Lower leg skin (tissue), 3 donors: ENCODE measurements around the gene SAMD8.

ENCODE experiments used
- POLR2A ChIP-seq, 2 donors: fragments of 450-650 bp; IDR thresholded peaks; one replicate each; pipeline ENCODE4 v1.6.1; 2016 to 2017; ENCODE audit warnings: antibody characterized with exemption in 2 of 2, mild to moderate bottlenecking in 1 of 2, moderate library complexity in 1 of 2
- TF ChIP-seq, protein P1 (sequence below), 3 donors: fragments of 450-650 bp; IDR thresholded peaks; one replicate each; pipeline ENCODE4 v1.5.1; 2016; ENCODE audit warnings: antibody characterized with exemption in 3 of 3, mild to moderate bottlenecking in 3 of 3, moderate library complexity in 2 of 3

DNA sequence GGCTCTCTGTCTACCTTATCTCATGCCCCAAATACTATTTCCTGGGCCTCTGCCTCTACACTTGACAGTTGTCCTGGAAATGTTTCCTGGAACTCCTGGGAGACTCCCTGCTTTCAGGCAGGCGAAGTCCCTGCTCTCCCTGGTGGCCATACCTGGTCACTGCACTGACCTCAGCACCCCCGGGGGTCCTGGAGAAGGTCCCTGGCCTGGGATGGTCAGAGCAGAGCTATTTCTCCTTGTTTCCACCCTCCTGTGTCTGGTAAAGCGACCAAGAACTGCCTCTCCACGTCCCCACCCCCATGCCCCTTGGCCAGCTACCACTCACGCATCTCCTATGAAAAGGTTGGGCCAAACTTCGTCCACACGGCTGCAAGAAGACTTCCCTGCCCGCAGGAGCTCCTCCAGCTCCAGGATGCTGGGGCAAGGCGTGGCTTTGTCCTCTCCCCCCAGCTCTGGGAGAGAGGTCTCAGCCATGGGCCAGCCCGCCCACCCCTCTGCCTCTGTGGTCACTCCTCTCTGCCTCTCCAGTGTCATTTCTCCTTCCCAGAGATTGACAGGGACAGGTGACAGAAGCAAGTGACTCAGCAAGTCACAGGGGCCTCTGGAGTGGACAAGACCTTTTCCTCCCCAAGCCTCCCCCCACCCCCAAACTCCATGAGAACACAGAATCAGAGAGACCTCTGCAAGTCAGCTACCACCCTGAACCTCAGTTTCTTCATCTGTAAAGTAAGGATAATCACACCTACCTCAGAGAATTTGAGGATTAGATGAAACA is 2.6 kb upstream of the SAMD8 start:
- TF ChIP-seq, protein P1, sequence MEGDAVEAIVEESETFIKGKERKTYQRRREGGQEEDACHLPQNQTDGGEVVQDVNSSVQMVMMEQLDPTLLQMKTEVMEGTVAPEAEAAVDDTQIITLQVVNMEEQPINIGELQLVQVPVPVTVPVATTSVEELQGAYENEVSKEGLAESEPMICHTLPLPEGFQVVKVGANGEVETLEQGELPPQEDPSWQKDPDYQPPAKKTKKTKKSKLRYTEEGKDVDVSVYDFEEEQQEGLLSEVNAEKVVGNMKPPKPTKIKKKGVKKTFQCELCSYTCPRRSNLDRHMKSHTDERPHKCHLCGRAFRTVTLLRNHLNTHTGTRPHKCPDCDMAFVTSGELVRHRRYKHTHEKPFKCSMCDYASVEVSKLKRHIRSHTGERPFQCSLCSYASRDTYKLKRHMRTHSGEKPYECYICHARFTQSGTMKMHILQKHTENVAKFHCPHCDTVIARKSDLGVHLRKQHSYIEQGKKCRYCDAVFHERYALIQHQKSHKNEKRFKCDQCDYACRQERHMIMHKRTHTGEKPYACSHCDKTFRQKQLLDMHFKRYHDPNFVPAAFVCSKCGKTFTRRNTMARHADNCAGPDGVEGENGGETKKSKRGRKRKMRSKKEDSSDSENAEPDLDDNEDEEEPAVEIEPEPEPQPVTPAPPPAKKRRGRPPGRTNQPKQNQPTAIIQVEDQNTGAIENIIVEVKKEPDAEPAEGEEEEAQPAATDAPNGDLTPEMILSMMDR (IDR thresholded peaks at IDR 0.05) = no peak
- no peak for TF ChIP-seq POLR2A (IDR thresholded peaks at IDR 0.05)
